GM12892 (cell line): Measurements from ENCODE around the gene SMIM28.
A peak's percentile ranks its signal among the peaks of the same experiment; 100 is the strongest.
"Not testable (repeated sequence)": the region's sequence is repeated elsewhere in the genome, so short reads cannot be mapped to it uniquely, and the experiment has no call there.

ENCODE experiments used
- DNase-seq: peaks from one replicate; pipeline ENCODE4 v3.0.0; 2011; ENCODE audit not compliant: insufficient read length
- FAIRE-seq: peaks from 2 replicates; lab custom pipeline; 2011; peaks lifted over from hg19 to GRCh38; lab: Jason Lieb, UNC
- POLR2A ChIP-seq: IDR thresholded peaks from 2 replicates; pipeline ENCODE4 v1.6.1; 2011; ENCODE audit warnings: low read depth, low read length, control low read depth
- POLR2AphosphoS5 ChIP-seq: IDR thresholded peaks from 2 replicates; pipeline ENCODE4 v1.6.1; 2011; ENCODE audit warnings: low read depth, low read length, control low read depth
- TAF1 ChIP-seq: IDR thresholded peaks from 2 replicates; pipeline ENCODE4 v1.6.1; 2011; ENCODE audit warnings: low read depth, mild to moderate bottlenecking, control low read depth, low read length, borderline replicate concordance

Gene SMIM28

GRCh38 chr6:138424004-138424904 is 46.5 kb downstream of the SMIM28 start:
- TF ChIP-seq POLR2A (no peak), TAF1 (no peak), POLR2AphosphoS5 (no peak)
- no peak for FAIRE-seq
- DNase-seq: no peak

- DNase-seq, FAIRE-seq: not testable (repeated sequence)
Measured at GRCh38 chr6:138425256-138425655, 47.6 kb downstream of the SMIM28 start.

GRCh38 chr6:138426500-138427123 is 48.9 kb downstream of the SMIM28 start:
- DNase-seq (no peak), FAIRE-seq (no peak)
- TF ChIP-seq POLR2A: no peak
- TF ChIP-seq TAF1: no peak
- no peak for TF ChIP-seq POLR2AphosphoS5

GRCh38 chr6:138427701-138428100 is 50.0 kb downstream of the SMIM28 start:
- FAIRE-seq (no peak), DNase-seq (no peak)
- TF ChIP-seq POLR2AphosphoS5: no peak
- TF ChIP-seq POLR2A: no peak
- no peak for TF ChIP-seq TAF1

- FAIRE-seq (peak; percentile 5), DNase-seq (no peak)
- TF ChIP-seq POLR2AphosphoS5: no peak
- no peak for TF ChIP-seq POLR2A
- no peak for TF ChIP-seq TAF1
Measured at GRCh38 chr6:138428944-138429598, 51.4 kb downstream of the SMIM28 start.

- DNase-seq (no peak), FAIRE-seq (no peak)
- TF ChIP-seq POLR2AphosphoS5: no peak
- no peak for TF ChIP-seq TAF1
- TF ChIP-seq POLR2A: no peak
Measured at GRCh38 chr6:138429761-138430160, 52.1 kb downstream of the SMIM28 start.

GRCh38 chr6:138430361-138431145 is 52.8 kb downstream of the SMIM28 start:
- DNase-seq (no peak), FAIRE-seq (no peak)
- no peak for TF ChIP-seq POLR2A
- no peak for TF ChIP-seq POLR2AphosphoS5
- TF ChIP-seq TAF1: no peak

- FAIRE-seq: no peak
- no peak for DNase-seq
- TF ChIP-seq POLR2A (no peak), POLR2AphosphoS5 (no peak), TAF1 (no peak)
Measured at GRCh38 chr6:138431256-138432062, 53.8 kb downstream of the SMIM28 start.

GRCh38 chr6:138432063-138432356 is 54.3 kb downstream of the SMIM28 start:
- FAIRE-seq: no peak
- TF ChIP-seq POLR2A: no peak
- no peak for TF ChIP-seq POLR2AphosphoS5
- TF ChIP-seq TAF1: no peak
- no peak for DNase-seq
